Stimulated activated CD8-positive, alpha-beta memory T cell treated with anti-CD3 and anti-CD28 coated beads, Interleukin-7, amount 100 ng/mL, for 1 hour (primary cell): Measurements from ENCODE around the gene BTF3.
A peak's percentile ranks its signal among the peaks of the same experiment; 100 is the strongest.
"Not testable (repeated sequence)": the region's sequence is repeated elsewhere in the genome, so short reads cannot be mapped to it uniquely, and the experiment has no call there.

Source experiments
- DNase-seq, 2 donors: peaks; one replicate each; pipeline ENCODE4 v3.0.0-alpha.2; 2020; ENCODE audit warnings: low read depth in 2 of 2

Gene BTF3

DNA sequence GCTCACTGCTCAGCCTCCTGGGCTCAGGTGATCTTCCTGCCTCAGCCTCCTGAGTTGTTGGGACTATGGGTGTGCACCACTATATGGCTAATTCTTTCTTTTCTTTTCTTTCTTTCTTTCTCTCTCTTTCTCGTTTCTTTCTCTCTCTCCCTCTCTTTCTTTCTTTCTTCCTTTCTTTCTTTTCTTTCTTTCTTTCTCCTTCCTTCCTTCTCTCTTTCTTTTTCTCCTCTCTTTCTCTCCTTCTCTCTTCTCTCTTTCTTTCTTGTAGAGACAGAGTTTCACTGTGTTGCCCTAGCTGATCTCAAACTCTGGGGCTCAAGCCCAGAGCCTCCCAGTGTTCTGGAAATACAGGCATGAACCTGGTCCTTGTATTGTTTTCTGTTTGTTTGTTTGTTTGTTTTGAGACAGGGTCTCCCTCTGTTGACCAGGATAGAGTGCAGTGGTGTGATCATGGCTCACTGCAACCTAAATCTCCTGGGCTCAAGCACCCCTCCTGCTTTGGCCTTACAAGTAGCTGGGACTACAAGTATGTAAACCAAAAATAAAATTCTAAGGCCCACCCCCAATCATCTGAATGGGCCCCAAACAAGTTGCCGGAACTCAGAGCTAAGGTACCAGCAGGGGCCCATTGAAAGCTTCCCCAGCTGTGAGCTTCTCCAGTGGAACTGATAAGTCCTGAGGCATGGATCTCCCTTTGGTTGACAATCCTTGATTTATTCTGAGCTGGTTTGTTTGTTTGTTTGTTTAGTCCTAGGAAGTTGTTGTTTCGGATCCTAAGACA lies 11.9 kb upstream of the BTF3 start:
- no peak for DNase-seq

GRCh38 chr5:73487257-73487656 lies 11.0 kb upstream of the BTF3 start:
- not testable (repeated sequence) for DNase-seq

GRCh38 chr5:73487815-73488214 lies 10.4 kb upstream of the BTF3 start:
- DNase-seq = no peak

GRCh38 chr5:73488806-73489205 lies 9.4 kb upstream of the BTF3 start:
- no peak for DNase-seq

GRCh38 chr5:73490088-73490487 lies 8.2 kb upstream of the BTF3 start:
- DNase-seq = no peak

- DNase-seq = no peak
These were observed 7.1 kb upstream of the BTF3 start for GRCh38 chr5:73491155-73491554.

- DNase-seq = no peak
These were observed 4.8 kb upstream of the BTF3 start for GRCh38 chr5:73493421-73493820.

DNA sequence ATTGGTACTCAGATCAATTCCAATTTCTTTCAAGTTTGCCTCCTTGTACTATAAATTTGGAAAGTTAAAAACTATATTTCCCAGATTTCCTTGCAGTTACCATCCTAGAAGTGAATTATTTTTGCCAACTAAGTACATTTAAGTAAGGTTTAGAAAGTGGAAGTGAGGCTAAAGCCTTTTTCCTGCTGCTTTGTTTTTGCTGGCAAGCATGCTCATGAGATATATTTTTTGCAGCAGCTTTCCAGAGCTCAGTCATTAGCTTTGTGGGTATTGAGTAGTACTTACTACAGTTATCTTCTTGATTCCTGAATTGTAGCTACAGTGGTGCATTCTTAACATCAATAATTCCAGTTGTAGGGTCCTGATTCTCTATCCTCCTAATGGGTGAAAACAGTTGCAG lies 3.5 kb upstream of the BTF3 start:
- DNase-seq = no peak

DNA sequence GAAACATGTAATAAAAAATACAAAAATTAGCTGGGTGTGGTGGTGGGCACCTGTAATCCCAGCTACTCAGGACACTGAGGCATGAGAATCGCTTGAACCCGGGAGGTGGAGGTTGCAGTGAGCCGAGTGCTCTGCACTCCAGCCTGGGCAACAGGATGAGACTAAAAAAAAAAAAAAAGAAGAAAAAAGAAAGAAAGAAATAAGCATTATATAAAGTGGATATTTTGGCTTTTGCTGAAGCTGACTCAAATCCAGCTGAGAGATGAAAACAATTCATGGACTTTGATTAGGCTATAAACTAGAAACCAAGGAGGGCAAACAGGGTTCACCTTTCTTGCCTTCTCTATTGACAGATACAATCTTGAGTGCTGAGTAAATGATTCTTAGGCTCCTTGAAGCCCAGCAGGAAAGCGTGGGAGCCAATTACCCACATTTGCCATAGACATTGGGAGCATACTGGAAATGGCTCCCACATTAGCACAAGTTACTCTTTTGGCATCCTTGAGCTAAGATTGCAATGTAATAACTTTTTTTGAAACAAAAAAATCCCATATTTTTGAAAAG lies 2.4 kb upstream of the BTF3 start:
- DNase-seq = no peak

DNA sequence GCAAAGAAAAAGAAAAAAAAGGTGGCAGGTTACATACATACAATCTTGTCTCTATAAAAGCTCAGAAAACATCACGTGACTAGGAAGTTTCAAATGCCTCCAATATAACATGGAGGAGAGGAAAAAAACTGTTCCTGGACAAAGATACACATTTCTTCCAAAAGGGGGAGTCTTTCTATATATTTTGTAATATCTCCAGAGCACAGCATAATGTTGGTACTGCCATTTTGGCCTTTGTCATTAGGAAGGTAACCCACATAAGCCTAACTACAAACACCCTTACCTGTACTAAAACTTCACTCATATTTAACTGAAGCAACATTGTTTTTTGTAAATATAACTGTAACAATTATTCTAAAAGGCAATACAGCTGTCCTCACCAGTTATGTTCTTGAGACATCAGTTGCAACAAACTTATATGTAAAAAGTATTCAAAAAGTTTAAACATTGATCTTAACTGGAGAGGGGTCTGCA lies 1.2 kb upstream of the BTF3 start:
- DNase-seq = no peak

DNA sequence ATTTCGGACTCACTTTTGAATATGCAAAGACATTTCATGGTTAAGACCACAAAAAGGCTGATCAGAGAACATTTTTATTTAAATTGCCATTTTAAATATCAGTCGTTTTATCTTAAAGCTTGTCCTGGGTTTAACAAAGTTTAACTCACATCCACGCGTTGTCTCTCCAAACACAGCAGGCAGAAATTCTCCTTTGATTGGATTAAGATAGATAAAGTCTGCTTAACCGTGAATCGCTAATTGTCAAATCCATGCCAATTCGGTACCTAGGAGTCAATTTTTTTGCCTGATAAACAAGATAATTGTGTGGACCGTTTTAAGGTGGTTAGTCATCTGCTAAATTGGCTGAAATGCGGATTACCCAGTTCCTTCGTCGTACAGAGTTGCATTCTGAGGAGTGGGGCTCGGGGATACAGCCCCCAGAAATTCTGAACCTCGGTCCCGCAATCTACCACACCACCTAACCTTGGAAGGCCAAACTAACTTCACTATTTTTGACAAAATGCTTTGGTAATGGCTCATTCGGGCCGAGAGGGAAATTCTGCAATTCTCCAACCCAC lies 665 bp upstream of the BTF3 start:
- DNase-seq = no peak

- no peak for DNase-seq
These were observed 945 bp downstream of the BTF3 start for GRCh38 chr5:73499187-73499586.

GRCh38 chr5:73499756-73500155 lies 1.5 kb downstream of the BTF3 start:
- no peak for DNase-seq

DNA sequence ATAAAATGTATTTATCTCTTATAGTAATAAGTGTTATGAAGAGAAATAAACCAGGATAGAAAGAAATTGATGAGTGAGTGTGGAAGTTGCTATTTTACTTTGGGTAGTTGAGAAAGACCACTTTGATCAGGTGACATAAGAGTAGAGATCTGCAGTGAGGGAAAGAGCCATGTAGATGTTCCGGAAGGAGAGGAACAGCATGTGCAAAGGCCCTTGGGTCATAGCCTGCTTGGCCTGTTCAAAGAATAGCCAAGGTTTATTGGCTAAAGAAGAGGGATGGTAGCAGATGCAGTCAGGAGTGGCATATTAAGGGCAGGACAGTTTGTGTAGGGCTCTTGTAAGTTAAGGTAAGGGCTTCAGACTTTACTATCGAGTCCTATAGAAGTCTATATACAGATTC lies 3.2 kb downstream of the BTF3 start:
- no peak for DNase-seq

DNA sequence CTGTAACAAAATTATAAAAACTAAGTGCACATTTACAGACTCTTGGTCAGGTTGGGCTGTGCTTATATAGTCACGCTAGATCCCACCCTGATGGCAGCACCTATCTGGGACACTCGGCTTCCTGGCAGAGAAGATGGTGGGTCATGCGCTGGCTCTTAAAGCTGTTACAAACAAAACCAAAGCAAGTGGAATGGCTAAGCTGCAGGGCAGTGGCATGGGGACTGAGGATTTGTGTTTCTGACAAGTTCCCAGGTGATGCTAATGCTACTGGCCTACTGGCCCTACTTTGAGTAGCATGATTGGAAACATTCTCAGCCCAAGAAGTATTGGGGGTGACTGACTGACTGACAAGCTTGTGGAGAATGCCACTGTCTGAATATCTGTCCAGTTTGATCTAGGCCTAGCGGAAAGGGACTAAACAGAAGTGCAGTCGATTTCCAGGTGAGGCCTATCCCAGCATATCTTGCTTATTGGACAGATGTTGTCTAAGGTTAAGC lies 8.3 kb downstream of the BTF3 start:
- DNase-seq = no peak

DNA sequence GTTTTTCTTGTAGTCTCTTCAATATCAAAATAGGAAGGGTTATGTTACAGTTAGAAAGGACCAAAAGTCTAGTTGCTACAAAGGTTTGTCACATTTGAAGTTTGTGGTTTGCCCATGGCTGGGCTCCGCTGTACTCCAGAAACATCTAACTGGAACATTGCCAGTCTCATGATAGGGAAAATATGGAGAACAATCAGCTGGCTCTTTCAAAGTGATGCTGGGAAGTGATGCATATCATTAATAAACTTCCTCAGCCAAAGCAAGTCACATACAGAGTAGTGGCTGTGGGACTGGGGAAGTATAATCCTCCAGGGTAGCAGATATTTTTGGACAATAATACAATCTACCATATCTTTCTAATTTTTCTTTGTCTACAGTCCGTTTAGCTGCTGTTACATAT lies 8.8 kb downstream of the BTF3 start:
- no peak for DNase-seq

GRCh38 chr5:73508521-73508920 lies 10.3 kb downstream of the BTF3 start:
- not testable (repeated sequence) for DNase-seq

GRCh38 chr5:73513996-73514395 lies 15.8 kb downstream of the BTF3 start:
- DNase-seq = no peak

DNA sequence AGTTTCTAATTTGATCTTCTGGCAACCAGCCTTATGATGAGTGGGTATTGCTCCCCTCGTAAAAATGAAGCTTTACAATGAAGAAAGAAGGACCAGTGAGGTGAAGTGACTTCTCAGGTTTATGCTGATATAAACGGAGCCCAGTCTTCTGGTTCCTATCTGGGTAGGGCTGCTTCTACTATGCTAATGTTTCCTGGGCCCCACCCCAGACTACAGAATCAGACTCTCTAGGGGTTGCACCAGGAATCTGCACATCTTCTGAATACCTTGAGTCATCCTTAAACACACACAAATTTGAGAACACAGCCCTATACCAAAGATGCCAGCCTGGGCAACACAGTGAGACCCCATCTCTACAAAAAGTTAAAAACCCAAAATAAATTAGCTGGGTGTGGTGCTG lies 16.2 kb downstream of the BTF3 start:
- DNase-seq = no peak

DNA sequence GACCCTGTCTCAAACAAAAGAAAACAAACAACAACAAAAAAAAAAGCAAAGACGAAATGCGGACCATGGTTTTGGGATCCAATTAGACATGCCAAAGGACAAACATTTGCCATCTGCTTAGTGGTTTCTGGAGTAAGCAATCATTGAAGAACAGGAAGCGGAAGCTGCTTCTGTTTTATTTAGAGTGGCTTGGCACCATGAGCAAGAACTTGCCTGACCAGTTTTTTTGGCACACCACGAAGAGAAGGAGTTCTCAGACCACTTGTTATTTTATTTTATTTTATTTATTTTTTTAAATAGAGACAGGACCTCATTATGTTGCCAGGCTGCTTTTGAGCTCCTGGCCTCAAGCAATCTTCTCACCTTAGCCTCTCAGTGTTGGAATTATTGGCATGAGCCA lies 17.0 kb downstream of the BTF3 start:
- no peak for DNase-seq

GRCh38 chr5:73519531-73520283 lies 21.5 kb downstream of the BTF3 start:
- DNase-seq = peak; percentile 33 to 37

GRCh38 chr5:73522989-73523388 lies 24.7 kb downstream of the BTF3 start:
- no peak for DNase-seq
